K562 (cell line): ENCODE measurements around the gene CDS2. TPM values are rescaled to one million over a fixed set of nuclear protein-coding genes. Genes with fewer than 3 reads are reported as not detected.

Experiments used
- ATAC-seq: fragments of 200-7000 bp; cut with Tn5 transposase; 3 replicates; pipeline ENCODE4 v1.9.1; 2020; ENCODE audit warnings: moderate library complexity
- BruUV-seq: library from RNA; stranded (reverse); fragments of 400-500 nt; replicated peaks from 2 replicates; lab custom pipeline; 2021; lab: Mats Ljungman, UMichigan
- CTCF ChIA-PET: fragments of 300-600 bp; formaldehyde crosslinking; extraction: SDS; loops from one replicate; lab custom pipeline; 2021; ENCODE audit warnings: low intra/inter-chr PET ratio; lab: Yijun Ruan, JAX
- POLR2A ChIA-PET: fragments of 300-600, 350-650 bp; sonication (Branson Sonifier 250); formaldehyde crosslinking; extraction: SDS; loops from one replicate; lab custom pipeline; 2021; ENCODE audit warnings: antibody characterized with exemption, inconsistent platforms; lab: Yijun Ruan, JAX
- DNase-seq, 4 experiments: peaks; one replicate each; pipeline versions ENCODE4 v3.0.0 to v3.0.0-alpha.2; 2011 to 2018; ENCODE audit warnings: low spot score in 3 of 4, mixed read lengths in 3 of 4; ENCODE audit errors: extremely low read depth in 1 of 4
- FAIRE-seq: peaks from 2 replicates; lab custom pipeline; 2011; peaks lifted over from hg19 to GRCh38; lab: Jason Lieb, UNC
- H2AFZ ChIP-seq: 2 replicates; pipeline ENCODE4 v1.6.0; 2011; ENCODE audit warnings: low read depth, low read length, control low read depth, inconsistent platforms
- H3K27ac ChIP-seq: fragments of 200-600 bp; 3 replicates; pipeline ENCODE4 v1.8.0; 2011; ENCODE audit warnings: low read depth, mild to moderate bottlenecking, control low read depth, inconsistent platforms, low read length, moderate library complexity, mixed read lengths; ENCODE audit errors: extremely low read depth
- H3K27me3 ChIP-seq, 2 experiments: fragments of 300-600 bp in 1 of 2; 2 replicates in 1 of 2; 3 replicates in 1 of 2; pipeline versions ENCODE4 v1.6.0 to v1.8.0; 2011; ENCODE audit warnings: inconsistent platforms in 2 of 2, low read length in 2 of 2, mild to moderate bottlenecking in 1 of 2, mixed read lengths in 1 of 2, moderate library complexity in 1 of 2; ENCODE audit not compliant: control insufficient read depth in 2 of 2, insufficient read depth in 2 of 2
- H3K36me3 ChIP-seq: fragments of 300-600 bp; 3 replicates; pipeline ENCODE4 v1.8.0; 2011; ENCODE audit warnings: mild to moderate bottlenecking, low read length, inconsistent platforms; ENCODE audit not compliant: control insufficient read depth, insufficient read depth
- H3K4me1 ChIP-seq, 2 experiments: fragments of 200-600 bp in 1 of 2; replicated peaks in 1 of 2; 2 replicates in 1 of 2; 3 replicates in 1 of 2; pipeline versions ENCODE4 v1.5.1 to v1.8.0; 2011; ENCODE audit warnings: inconsistent platforms in 2 of 2, low read length in 2 of 2, mild to moderate bottlenecking in 1 of 2, mixed read lengths in 1 of 2, moderate library complexity in 1 of 2; ENCODE audit not compliant: control insufficient read depth in 2 of 2, insufficient read depth in 2 of 2
- H3K4me2 ChIP-seq: 2 replicates; pipeline ENCODE4 v1.6.1; 2011; ENCODE audit warnings: low read length, control low read depth, inconsistent platforms, mixed read lengths; ENCODE audit not compliant: insufficient read depth
- H3K4me3 ChIP-seq: fragments of 200-600 bp; sonication (generic), shearing (Covaris generic); 2 replicates; pipeline ENCODE4 v1.5.1; 2016; ENCODE audit warnings: control low read depth, inconsistent platforms
- H3K79me2 ChIP-seq: fragments of 200-600 bp; 3 replicates; pipeline ENCODE4 v1.8.0; 2011; ENCODE audit warnings: low read length, inconsistent platforms; ENCODE audit not compliant: control insufficient read depth, insufficient read depth
- H3K9ac ChIP-seq, 2 experiments: 2 replicates each; pipeline versions ENCODE4 v1.6.0 to v1.6.1; 2011; ENCODE audit warnings: low read depth in 2 of 2, low read length in 2 of 2, control low read depth in 1 of 2, inconsistent platforms in 1 of 2, mild to moderate bottlenecking in 1 of 2, mixed read lengths in 1 of 2; ENCODE audit not compliant: insufficient read depth in 1 of 2
- H3K9me1 ChIP-seq: one replicate; pipeline ENCODE4 v1.6.0; 2011; ENCODE audit warnings: inconsistent platforms, mild to moderate bottlenecking, low read length, moderate library complexity; ENCODE audit not compliant: control insufficient read depth, insufficient read depth
- H3K9me3 ChIP-seq: replicated peaks from 2 replicates; pipeline ENCODE4 v1.5.1; 2011; ENCODE audit warnings: low read depth, low read length, inconsistent platforms; ENCODE audit not compliant: control insufficient read depth, insufficient read depth
- H4K20me1 ChIP-seq: replicated peaks from 2 replicates; pipeline ENCODE4 v1.6.1; 2011; ENCODE audit warnings: low read length, inconsistent platforms, mixed read lengths; ENCODE audit not compliant: control insufficient read depth, insufficient read depth
- C11orf30 ChIP-seq: fragments of 450-650 bp; IDR thresholded peaks from 2 replicates; pipeline ENCODE4 v1.6.1; 2016; ENCODE audit warnings: low read depth, mild to moderate bottlenecking
- CEBPB ChIP-seq: fragments of 450-650 bp; IDR thresholded peaks from 2 replicates; pipeline ENCODE4 v1.6.1; 2016; ENCODE audit warnings: missing genetic modification characterization, missing compliant biosample characterization
- HEY1 ChIP-seq: fragments of 250-450 bp; sonication (Bioruptor Pico); IDR thresholded peaks from 2 replicates; pipeline ENCODE4 v1.5.0; 2020; ENCODE audit warnings: mild to moderate bottlenecking, moderate library complexity, borderline replicate concordance
- MNT ChIP-seq, 2 experiments: fragments of 450-650 bp; conservative IDR thresholded peaks; 2 replicates each; pipeline ENCODE4 v1.6.1; 2017; ENCODE audit warnings: mild to moderate bottlenecking in 2 of 2, moderate library complexity in 2 of 2
- NFE2L1 ChIP-seq: fragments of 450-650 bp; IDR thresholded peaks from 2 replicates; pipeline ENCODE4 v1.6.1; 2016; ENCODE audit warnings: missing genetic modification characterization, low read depth, mild to moderate bottlenecking, missing compliant biosample characterization, moderate library complexity, borderline replicate concordance
- NR2C2 ChIP-seq, 2 experiments: fragments of 200-800 bp in 1 of 2; sonication (Bioruptor generic) in 1 of 2; sonication (generic) in 1 of 2; formaldehyde crosslinking in 1 of 2; IDR thresholded peaks; 2 replicates each; pipeline versions ENCODE4 v1.6.1 to v1.8.0; 2016 to 2022; ENCODE audit warnings: mild to moderate bottlenecking in 1 of 2, missing compliant biosample characterization in 1 of 2, missing genetic modification characterization in 1 of 2, missing genetic modification reagents in 1 of 2
- NR2F6 ChIP-seq: fragments of 450-650 bp; formaldehyde crosslinking; IDR thresholded peaks from 2 replicates; pipeline ENCODE4 v1.4.0; 2020; ENCODE audit warnings: mild to moderate bottlenecking
- RAD51 ChIP-seq: fragments of 450-650 bp; IDR thresholded peaks from 2 replicates; pipeline ENCODE4 v1.7.1; 2016; ENCODE audit warnings: low read depth, mild to moderate bottlenecking, borderline replicate concordance
- SPI1 ChIP-seq: IDR thresholded peaks from 2 replicates; pipeline ENCODE4 v1.6.1; 2011; ENCODE audit warnings: low read depth, low read length, control low read depth, borderline replicate concordance
- THRAP3 ChIP-seq: fragments of 450-650 bp; IDR thresholded peaks from 2 replicates; pipeline ENCODE4 v1.6.1; 2016; ENCODE audit warnings: mild to moderate bottlenecking, inconsistent platforms, borderline replicate concordance
- VEZF1 ChIP-seq: fragments of 200-800 bp; sonication (Bioruptor generic); IDR thresholded peaks from 2 replicates; pipeline ENCODE4 v1.6.1; 2017; ENCODE audit warnings: missing genetic modification characterization, missing compliant biosample characterization
- ZNF609 ChIP-seq: sonication (generic); formaldehyde crosslinking; IDR thresholded peaks from 2 replicates; pipeline ENCODE4 v1.8.1; 2023; ENCODE audit warnings: missing genetic modification reagents, mild to moderate bottlenecking, borderline replicate concordance
- ZNF785 ChIP-seq: fragments of 250-450 bp; sonication (Bioruptor Pico); IDR thresholded peaks from 2 replicates; pipeline ENCODE4 v1.4.0; 2020; ENCODE audit warnings: mild to moderate bottlenecking
- WGBS: fragments of 100-300 bp; shearing (Covaris generic); methylation state at CpG from one replicate; pipeline ENCODE4 v1.1.6; 2016; ENCODE audit warnings: low coverage, mixed read lengths; ENCODE audit not compliant: insufficient coverage; ENCODE audit errors: missing lambda C conversion rate; 5-methylcytosine and 5-hydroxymethylcytosine counted together
- in situ Hi-C: fragments of 300-500 bp; cut with MboI; formaldehyde crosslinking; loops from 4 replicates; pipeline ENCODE4 v1.15.0; 2018; ENCODE audit warnings: inconsistent platforms, mixed read lengths
- intact Hi-C: fragments of 100-400 bp; cut with micrococcal nuclease; formaldehyde crosslinking; loops from 2 replicates; pipeline ENCODE4 v1.14.2; 2022
- polyA plus RNA-seq, 8 experiments: library from polyadenylated mRNA; depleted of rRNA in 4 of 8; stranded (reverse) in 5 of 8; unstranded in 3 of 8; fragments of >200 nt; fragmentation: Nextera tagmentation in 2 of 8; fragmentation: Illumina TruSeq in 1 of 8; extraction: Ambion mirVana in 2 of 8; extraction: Trizol in 1 of 8; gene quantifications; 2 replicates each; pipeline versions ENCODE4 v1.2.1 to v1.2.3, GENCODE V29; 2011 to 2014; ENCODE audit warnings: inconsistent platforms in 1 of 8, missing spikeins in 1 of 8
- total RNA-seq, 7 experiments: library from RNA; depleted of rRNA in 6 of 7; stranded (reverse); fragments of >200 nt in 6 of 7; fragmentation: Illumina TruSeq in 2 of 7; extraction: Trizol in 2 of 7; gene quantifications; 2 replicates each; pipeline versions ENCODE4 v1.2.1 to v1.2.3, GENCODE V29; 2011 to 2021; ENCODE audit warnings: low replicate concordance in 1 of 7

The CDS2 gene
- total and polyA plus RNA-seq, 9 of the 15 experiments (the other 6 are each of a cell fraction or from before 2014, with no cell fraction given), result 6.4 to 46.4 (median 12.2) TPM

- TF ChIP-seq C11orf30, result peak; percentile 75
- TF ChIP-seq SPI1, result peak; percentile 81
- TF ChIP-seq VEZF1 (CRISPR knock-in tag), result no peak
- peak; percentile 69; the same call in 1 of the 2 replicates for TF ChIP-seq NFE2L1 (tag)
- TF ChIP-seq CEBPB (tag), result peak; percentile 96
- TF ChIP-seq RAD51, result no peak
- TF ChIP-seq NR2C2 (CRISPR knock-in tag; IDR thresholded peaks at IDR 0.05), result no peak
- TF ChIP-seq NR2C2 (tag; IDR thresholded peaks at IDR 0.05), result peak; percentile 40
- TF ChIP-seq ZNF785 (CRISPR knock-in tag), result no peak
These were observed 46.4 kb upstream of the CDS2 start (continued) for GRCh38 chr20:5080384-5080877.

- no peaks in the 10 kb centered on the region for H3K27me3 ChIP-seq
- in situ Hi-C loops, result no loop called here
- no peak overlapping the region for H3K27ac ChIP-seq
- 75% methylated on average over 2 of the region's 4 CpGs for whole genome bisulfite sequencing
- H3K79me2 ChIP-seq, result no peaks in the 10 kb centered on the region
- no TSS peak for BruUV-seq
- H3K4me1 ChIP-seq, result peaks cover 4 to 5% of the 10 kb centered on the region in 2 experiments; a peak in 3 of 5 replicates
- H3K9me3 ChIP-seq, result no peaks in the 10 kb centered on the region
- no peaks in the 10 kb centered on the region for H3K36me3 ChIP-seq
- no peak overlapping the region for H2AFZ ChIP-seq
- no peak for ATAC-seq
- no peak for DNase-seq
- FAIRE-seq, result no peak
- no peaks in the 10 kb centered on the region for H3K9me1 ChIP-seq
- intact Hi-C loops, result no loop called here
- POLR2A ChIA-PET, result interaction anchor here (0.6 kb wide), 1 partner anchor 17 kb away, joined by 4 read pairs; no protein-coding TSS in a partner anchor
- H4K20me1 ChIP-seq, result no peaks in the 10 kb centered on the region
- H3K4me3 ChIP-seq, result no peak overlapping the region
- H3K9ac ChIP-seq, result no peak overlapping the region
- CTCF ChIA-PET, result no interaction called here
- H3K4me2 ChIP-seq, result no peak overlapping the region
- TF ChIP-seq NR2F6 (CRISPR knock-in tag) (no peak), ZNF609 (no peak), THRAP3 (no peak), HEY1 (CRISPR knock-in tag) (no peak), MNT (conservative IDR thresholded peaks at IDR 0.05) (no peak)
These were observed 41.4 kb upstream of the CDS2 start for GRCh38 chr20:5085380-5085779.
